DND-41 (cell line): ENCODE measurements around the gene ARHGAP18.

Experiments used
- ATAC-seq: fragments of 200-7000 bp; cut with Tn5 transposase; 3 replicates; pipeline ENCODE4 v1.9.1; 2021; ENCODE audit warnings: low read depth; ENCODE audit not compliant: insufficient read depth
- DNase-seq: peaks from one replicate; pipeline ENCODE4 v3.0.0-alpha.2; 2020
- H2AFZ ChIP-seq: 2 replicates; pipeline ENCODE4 v1.6.0; 2012; ENCODE audit warnings: low read depth, low read length
- H3K27ac ChIP-seq: 2 replicates; pipeline ENCODE4 v1.5.1; 2012; ENCODE audit warnings: low read length, inconsistent platforms
- H3K27me3 ChIP-seq: fragments of 200-600 bp; sonication (generic); 2 replicates; pipeline ENCODE4 v1.6.0; 2012; ENCODE audit warnings: low read length, mild to moderate bottlenecking, inconsistent platforms; ENCODE audit not compliant: insufficient read depth, poor library complexity
- H3K36me3 ChIP-seq: 2 replicates; pipeline ENCODE4 v1.5.1; 2012; ENCODE audit warnings: low read length, inconsistent platforms; ENCODE audit not compliant: insufficient read depth
- H3K4me1 ChIP-seq: 2 replicates; pipeline ENCODE4 v1.5.1; 2012; ENCODE audit warnings: mild to moderate bottlenecking, low read length; ENCODE audit not compliant: insufficient read depth
- H3K4me2 ChIP-seq: 2 replicates; pipeline ENCODE4 v1.6.0; 2012; ENCODE audit warnings: mild to moderate bottlenecking, moderate library complexity, low read length, inconsistent platforms; ENCODE audit not compliant: insufficient read depth
- H3K4me3 ChIP-seq, 2 experiments: fragments of 200-600 bp in 1 of 2; shearing (Covaris generic) in 1 of 2; 2 replicates each; pipeline ENCODE4 v1.5.1; 2012 to 2016; ENCODE audit warnings: inconsistent platforms in 2 of 2, low read length in 2 of 2, mild to moderate bottlenecking in 2 of 2, low read depth in 1 of 2, moderate library complexity in 1 of 2
- H3K79me2 ChIP-seq: 2 replicates; pipeline ENCODE4 v1.6.0; 2012; ENCODE audit warnings: low read length, inconsistent platforms; ENCODE audit not compliant: insufficient read depth
- H3K9ac ChIP-seq: 2 replicates; pipeline ENCODE4 v1.6.0; 2012; ENCODE audit warnings: low read depth, mild to moderate bottlenecking, inconsistent platforms, low read length, moderate library complexity
- H3K9me3 ChIP-seq: 2 replicates; pipeline ENCODE4 v1.5.1; 2012; ENCODE audit warnings: low read length, moderate library complexity, mild to moderate bottlenecking, inconsistent platforms; ENCODE audit not compliant: insufficient read depth, severe bottlenecking
- H4K20me1 ChIP-seq: 2 replicates; pipeline ENCODE4 v1.6.0; 2012; ENCODE audit warnings: low read length; ENCODE audit not compliant: insufficient read depth
- EZH2 ChIP-seq: IDR thresholded peaks from 3 replicates; pipeline ENCODE4 v1.6.1; 2012; ENCODE audit warnings: borderline replicate concordance, low read depth, mild to moderate bottlenecking, moderate library complexity, low read length, inconsistent platforms; ENCODE audit not compliant: severe bottlenecking
- TF ChIP-seq, protein P1 (sequence below): IDR thresholded peaks from 2 replicates; pipeline ENCODE4 v1.5.1; 2012; ENCODE audit warnings: borderline replicate concordance, low read length, moderate library complexity, mild to moderate bottlenecking; ENCODE audit not compliant: poor library complexity, severe bottlenecking; ENCODE audit errors: extremely low read depth

ARHGAP18 gene

DNA sequence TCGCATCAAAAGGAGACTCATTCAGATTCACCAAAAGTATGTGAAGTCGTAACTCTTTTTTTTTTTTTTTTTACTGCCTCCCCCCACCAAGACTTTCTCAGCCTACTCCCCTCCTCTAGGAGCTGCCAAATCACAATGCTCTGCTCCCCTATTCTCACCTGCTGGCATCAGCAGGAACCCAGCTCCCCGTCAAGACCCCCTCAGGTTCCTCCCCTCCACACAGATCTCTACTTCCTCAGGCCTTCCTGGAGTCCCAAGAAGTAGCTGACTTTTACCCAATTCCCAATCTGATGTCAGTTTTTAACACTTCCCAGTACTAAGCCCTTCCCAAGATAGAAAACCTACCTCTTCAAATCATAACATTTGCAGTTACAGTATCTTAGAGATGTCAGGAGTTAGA lies 39.3 kb downstream of the ARHGAP18 start:
- TF ChIP-seq, protein P1, sequence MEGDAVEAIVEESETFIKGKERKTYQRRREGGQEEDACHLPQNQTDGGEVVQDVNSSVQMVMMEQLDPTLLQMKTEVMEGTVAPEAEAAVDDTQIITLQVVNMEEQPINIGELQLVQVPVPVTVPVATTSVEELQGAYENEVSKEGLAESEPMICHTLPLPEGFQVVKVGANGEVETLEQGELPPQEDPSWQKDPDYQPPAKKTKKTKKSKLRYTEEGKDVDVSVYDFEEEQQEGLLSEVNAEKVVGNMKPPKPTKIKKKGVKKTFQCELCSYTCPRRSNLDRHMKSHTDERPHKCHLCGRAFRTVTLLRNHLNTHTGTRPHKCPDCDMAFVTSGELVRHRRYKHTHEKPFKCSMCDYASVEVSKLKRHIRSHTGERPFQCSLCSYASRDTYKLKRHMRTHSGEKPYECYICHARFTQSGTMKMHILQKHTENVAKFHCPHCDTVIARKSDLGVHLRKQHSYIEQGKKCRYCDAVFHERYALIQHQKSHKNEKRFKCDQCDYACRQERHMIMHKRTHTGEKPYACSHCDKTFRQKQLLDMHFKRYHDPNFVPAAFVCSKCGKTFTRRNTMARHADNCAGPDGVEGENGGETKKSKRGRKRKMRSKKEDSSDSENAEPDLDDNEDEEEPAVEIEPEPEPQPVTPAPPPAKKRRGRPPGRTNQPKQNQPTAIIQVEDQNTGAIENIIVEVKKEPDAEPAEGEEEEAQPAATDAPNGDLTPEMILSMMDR = no peak
- TF ChIP-seq EZH2 = no peak
- Histone ChIP-seq H3K36me3 (no peaks in the 10 kb centered on the region), H3K27ac (no peak overlapping the region), H3K4me2 (no peak overlapping the region), H3K9me3 (no peaks in the 10 kb centered on the region), H3K79me2 (no peaks in the 10 kb centered on the region), H3K4me1 (peaks cover 19% of the 10 kb centered on the region), H2AFZ (no peak overlapping the region), H4K20me1 (no peaks in the 10 kb centered on the region), H3K27me3 (no peaks in the 10 kb centered on the region), H3K4me3 (no peak overlapping the region), H3K9ac (no peak overlapping the region)
- DNase-seq = no peak
- ATAC-seq = no peak

DNA sequence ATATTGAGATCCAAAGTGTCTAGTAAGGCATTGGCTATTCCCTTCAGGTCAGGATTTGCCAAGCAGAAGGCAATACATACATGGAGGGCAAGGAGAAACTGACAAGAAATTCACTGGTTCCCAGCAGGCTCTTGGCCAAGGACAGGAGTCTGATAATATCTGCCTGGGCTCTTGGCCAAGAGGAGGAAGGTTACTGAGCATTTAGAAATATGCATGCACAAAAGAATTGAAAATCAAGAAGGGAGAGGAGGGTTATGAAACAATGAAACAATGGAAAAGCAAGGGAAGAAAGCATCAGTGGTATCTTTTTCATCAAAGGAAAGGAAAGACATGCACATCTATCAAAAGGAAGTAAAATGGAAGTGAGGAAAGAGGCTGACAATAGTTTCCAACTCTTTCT lies 42.4 kb downstream of the ARHGAP18 start:
- DNase-seq (no peak), ATAC-seq (no peak)
- Histone ChIP-seq H2AFZ (no peak overlapping the region), H3K9ac (no peak overlapping the region), H3K9me3 (no peaks in the 10 kb centered on the region), H3K4me1 (peaks cover 7% of the 10 kb centered on the region), H3K79me2 (no peaks in the 10 kb centered on the region), H3K4me2 (no peak overlapping the region), H3K27me3 (no peaks in the 10 kb centered on the region), H3K36me3 (no peaks in the 10 kb centered on the region), H4K20me1 (no peaks in the 10 kb centered on the region), H3K4me3 (no peak overlapping the region), H3K27ac (no peak overlapping the region)
- TF ChIP-seq, protein P1 = no peak

DNA sequence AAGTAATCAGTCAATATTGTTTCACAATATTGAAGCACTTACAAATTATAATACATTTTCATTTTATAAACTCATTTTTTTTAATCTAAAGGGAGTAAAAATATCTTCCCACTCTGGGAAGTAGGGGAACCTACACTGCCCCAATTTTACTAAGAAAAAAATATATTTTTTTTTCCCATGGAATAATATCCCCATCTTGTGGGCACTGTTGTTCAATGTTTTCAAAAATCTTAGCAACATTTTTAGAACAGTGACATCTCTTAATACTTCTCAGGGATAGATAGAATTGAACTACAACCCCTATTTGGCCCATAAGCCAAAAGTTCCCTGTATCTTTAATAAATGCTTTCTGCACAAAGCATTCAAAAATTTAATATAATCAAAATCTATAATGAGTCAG lies 42.9 kb downstream of the ARHGAP18 start:
- Histone ChIP-seq H3K4me2 (no peak overlapping the region), H3K4me3 (no peak overlapping the region), H3K27me3 (no peaks in the 10 kb centered on the region), H3K9me3 (no peaks in the 10 kb centered on the region), H3K36me3 (no peaks in the 10 kb centered on the region), H4K20me1 (no peaks in the 10 kb centered on the region), H3K9ac (no peak overlapping the region), H3K4me1 (peaks cover 5% of the 10 kb centered on the region; the same call in 1 of the 2 replicates), H2AFZ (no peak overlapping the region), H3K79me2 (no peaks in the 10 kb centered on the region), H3K27ac (no peak overlapping the region)
- DNase-seq = no peak
- TF ChIP-seq, protein P1 = no peak
- no peak for TF ChIP-seq EZH2
- no peak for ATAC-seq

DNA sequence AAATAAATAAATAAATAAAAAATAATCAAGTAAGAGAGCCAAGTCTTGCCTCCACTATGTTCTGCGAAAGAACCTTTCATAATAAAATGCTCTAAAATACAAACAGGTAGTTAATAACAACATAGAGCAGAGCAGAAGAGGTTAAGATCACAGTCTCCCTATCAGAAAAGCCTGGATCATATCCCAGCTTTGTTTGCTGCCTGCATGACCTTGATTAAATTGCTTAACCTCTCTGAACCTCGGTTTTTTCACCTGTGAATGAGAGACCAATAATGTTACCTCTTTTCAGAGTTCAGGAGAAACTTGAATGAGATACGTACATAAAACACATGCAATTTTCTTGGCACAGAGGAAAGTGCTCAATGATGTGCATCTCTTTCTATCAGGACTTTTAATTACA lies 44.4 kb downstream of the ARHGAP18 start:
- Histone ChIP-seq H3K79me2 (no peaks in the 10 kb centered on the region), H3K4me1 (peaks cover 10% of the 10 kb centered on the region; the same call in 1 of the 2 replicates), H3K4me3 (no peak overlapping the region), H3K36me3 (no peaks in the 10 kb centered on the region), H3K9me3 (no peaks in the 10 kb centered on the region), H3K9ac (no peak overlapping the region), H4K20me1 (no peaks in the 10 kb centered on the region), H3K27me3 (no peaks in the 10 kb centered on the region), H3K27ac (no peak overlapping the region), H2AFZ (no peak overlapping the region), H3K4me2 (no peak overlapping the region)
- ATAC-seq (no peak), DNase-seq (no peak)
- TF ChIP-seq, protein P1 = no peak
- TF ChIP-seq EZH2 = no peak
